CD8-positive, alpha-beta memory T cell (primary cell): ENCODE measurements around the gene KRT33A. TPM values are rescaled to one million over a fixed set of nuclear protein-coding genes. Genes with fewer than 3 reads are reported as not detected.
A peak's percentile ranks its signal among the peaks of the same experiment; 100 is the strongest.
"Not testable (repeated sequence)": the region's sequence is repeated elsewhere in the genome, so short reads cannot be mapped to it uniquely, and the experiment has no call there.

Experiments used
- CTCF ChIA-PET: fragments of 350-600 bp; sonication (Branson Sonifier 250); formaldehyde crosslinking; loops from one replicate; lab custom pipeline; 2021; ENCODE audit warnings: antibody characterized with exemption; lab: Charles Lee
- POLR2A ChIA-PET: fragments of 350-600 bp; sonication (Branson Sonifier 250); formaldehyde crosslinking; loops from one replicate; lab custom pipeline; 2021; ENCODE audit warnings: antibody characterized with exemption; lab: Charles Lee
- DNase-seq, 5 donors: peaks; one replicate each; pipeline versions ENCODE4 v3.0.0 to v3.0.0-alpha.2; 2020 to 2022; ENCODE audit warnings: mixed read lengths in 1 of 5
- H3K27ac ChIP-seq: one replicate; pipeline ENCODE4 v1.7.0; 2013; ENCODE audit warnings: low read depth, mild to moderate bottlenecking, low read length, moderate library complexity
- H3K27me3 ChIP-seq: 2 replicates; pipeline ENCODE4 v1.7.0; 2013; ENCODE audit warnings: low read length, mild to moderate bottlenecking; ENCODE audit not compliant: insufficient read depth, poor library complexity, severe bottlenecking
- H3K36me3 ChIP-seq: 2 replicates; pipeline ENCODE4 v1.7.0; 2013; ENCODE audit warnings: mild to moderate bottlenecking, low read length, moderate library complexity; ENCODE audit not compliant: insufficient read depth
- H3K4me1 ChIP-seq: 2 replicates; pipeline ENCODE4 v1.7.0; 2013; ENCODE audit warnings: mild to moderate bottlenecking, low read length, moderate library complexity; ENCODE audit not compliant: insufficient read depth
- H3K4me3 ChIP-seq: 2 replicates; pipeline ENCODE4 v1.7.0; 2013; ENCODE audit warnings: mild to moderate bottlenecking, low read length
- H3K9me3 ChIP-seq: 2 replicates; pipeline ENCODE4 v1.7.0; 2013; ENCODE audit warnings: mild to moderate bottlenecking, low read length
- H3K27ac Mint-ChIP-seq, 8 donors: one replicate each; pipeline ENCODE4 v1.8.0; 2020 to 2021; ENCODE audit warnings: mixed read lengths in 8 of 8, mild to moderate bottlenecking in 6 of 8, inconsistent platforms in 3 of 8, moderate library complexity in 3 of 8
- H3K27me3 Mint-ChIP-seq, 2 donors: one replicate each; pipeline ENCODE4 v1.8.0; 2020 to 2021; ENCODE audit warnings: mixed read lengths in 2 of 2, mild to moderate bottlenecking in 1 of 2, moderate library complexity in 1 of 2
- H3K36me3 Mint-ChIP-seq, 3 donors: one replicate each; pipeline ENCODE4 v1.8.0; 2020 to 2021; ENCODE audit warnings: mixed read lengths in 3 of 3, inconsistent platforms in 1 of 3, mild to moderate bottlenecking in 1 of 3
- H3K4me1 Mint-ChIP-seq, 3 donors: one replicate each; pipeline ENCODE4 v1.8.0; 2020 to 2021; ENCODE audit warnings: mixed read lengths in 3 of 3, inconsistent platforms in 1 of 3, mild to moderate bottlenecking in 1 of 3
- H3K4me3 Mint-ChIP-seq, 7 donors: one replicate each; pipeline ENCODE4 v1.8.0; 2020 to 2021; ENCODE audit warnings: mixed read lengths in 7 of 7, mild to moderate bottlenecking in 6 of 7, moderate library complexity in 4 of 7, inconsistent platforms in 2 of 7
- H3K9me3 Mint-ChIP-seq, 5 donors: one replicate each; pipeline ENCODE4 v1.8.0; 2020 to 2022; ENCODE audit warnings: mixed read lengths in 5 of 5, mild to moderate bottlenecking in 3 of 5, moderate library complexity in 2 of 5, inconsistent platforms in 1 of 5
- polyA plus RNA-seq: library from polyadenylated mRNA; unstranded; fragments of 300-500 nt; fragmentation: Illumina TruSeq; gene quantifications from one replicate; pipeline ENCODE4 v1.2.3, GENCODE V29; 2021
- total RNA-seq, 2 experiments: library from RNA; stranded (reverse); gene quantifications; one replicate each; pipeline ENCODE4 v1.2.3, GENCODE V29; 2021

Gene KRT33A
- total and polyA plus RNA-seq, 3 experiments from 2014 or later, result not detected

DNA sequence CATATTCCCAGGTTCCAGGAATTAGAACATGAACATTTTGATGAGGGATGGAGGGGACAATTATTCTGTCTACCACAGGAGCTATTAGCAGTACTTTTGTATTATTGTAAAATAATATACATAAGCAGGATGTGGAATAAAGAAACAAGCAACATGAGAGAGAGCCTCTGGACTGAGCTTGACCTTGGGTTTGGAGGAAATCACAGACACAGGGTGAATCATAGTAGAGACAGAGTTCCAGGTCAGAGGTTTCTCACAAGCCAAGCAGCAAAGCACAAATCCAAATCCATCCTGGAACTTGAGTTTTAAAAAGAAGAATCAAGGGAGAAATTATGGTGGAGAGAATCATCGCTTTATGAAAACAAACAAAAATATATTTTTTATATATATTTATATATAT lies 41.6 kb upstream of the KRT33A start:
- POLR2A ChIA-PET, result no interaction called here
- H3K27ac ChIP-seq, result no peak overlapping the region
- H3K4me3 ChIP-seq, result no peak overlapping the region
- H3K27ac Mint-ChIP-seq, result no peak overlapping the region
- peaks cover 0 to 15% (median 2%) of the 10 kb centered on the region in 3 donors for H3K36me3 Mint-ChIP-seq
- H3K9me3 ChIP-seq, result no peaks in the 10 kb centered on the region
- no peak for DNase-seq
- H3K27me3 ChIP-seq, result no peaks in the 10 kb centered on the region
- no peak overlapping the region for H3K4me3 Mint-ChIP-seq
- no peaks in the 10 kb centered on the region for H3K4me1 ChIP-seq
- peaks cover 0 to 3% (median 0%) of the 10 kb centered on the region in 3 donors for H3K4me1 Mint-ChIP-seq
- peaks cover 3 to 7% (median 4%) of the 10 kb centered on the region in 5 donors for H3K9me3 Mint-ChIP-seq
- CTCF ChIA-PET, result interaction anchor here (0.6 kb wide), 1 partner anchor 283 kb away, joined by 4 read pairs; no protein-coding TSS in a partner anchor
- no peaks in the 10 kb centered on the region for H3K36me3 ChIP-seq
- peaks cover 12 to 42% of the 10 kb centered on the region in 2 donors for H3K27me3 Mint-ChIP-seq

DNA sequence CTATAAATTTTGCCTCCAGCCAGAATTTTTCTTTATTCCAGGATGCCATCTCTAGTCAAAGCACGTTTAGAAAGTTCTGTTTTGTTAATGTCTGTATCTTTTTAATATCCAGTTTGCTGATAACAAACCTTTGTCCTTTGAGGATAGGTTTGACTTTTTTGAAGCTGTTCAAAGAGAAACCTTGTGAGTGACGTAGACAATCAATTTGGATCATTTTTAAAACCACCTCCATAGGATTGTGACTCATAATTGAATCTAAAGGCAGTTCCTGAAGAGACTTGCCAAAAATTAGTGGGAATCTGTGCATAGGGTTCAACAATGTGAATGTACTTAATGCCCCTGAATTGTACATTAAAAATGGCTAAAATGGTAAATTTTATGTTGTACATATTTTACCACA lies 40.9 kb upstream of the KRT33A start:
- Histone ChIP-seq H3K36me3 (no peaks in the 10 kb centered on the region), H3K27me3 (no peaks in the 10 kb centered on the region), H3K4me3 (no peak overlapping the region), H3K9me3 (peaks cover under 1% of the 10 kb centered on the region), H3K27ac (no peak overlapping the region), H3K4me1 (no peaks in the 10 kb centered on the region)
- no peak for DNase-seq
- CTCF ChIA-PET, result no interaction called here
- H3K27me3 Mint-ChIP-seq, result peaks cover 14 to 44% of the 10 kb centered on the region in 2 donors
- peaks cover 8 to 13% (median 10%) of the 10 kb centered on the region in 5 donors for H3K9me3 Mint-ChIP-seq
- no peak overlapping the region for H3K27ac Mint-ChIP-seq
- no peak overlapping the region for H3K4me3 Mint-ChIP-seq
- peaks cover 0 to 18% (median 2%) of the 10 kb centered on the region in 3 donors for H3K36me3 Mint-ChIP-seq
- H3K4me1 Mint-ChIP-seq, result peaks cover 0 to 3% (median 0%) of the 10 kb centered on the region in 3 donors
- POLR2A ChIA-PET, result no interaction called here

DNA sequence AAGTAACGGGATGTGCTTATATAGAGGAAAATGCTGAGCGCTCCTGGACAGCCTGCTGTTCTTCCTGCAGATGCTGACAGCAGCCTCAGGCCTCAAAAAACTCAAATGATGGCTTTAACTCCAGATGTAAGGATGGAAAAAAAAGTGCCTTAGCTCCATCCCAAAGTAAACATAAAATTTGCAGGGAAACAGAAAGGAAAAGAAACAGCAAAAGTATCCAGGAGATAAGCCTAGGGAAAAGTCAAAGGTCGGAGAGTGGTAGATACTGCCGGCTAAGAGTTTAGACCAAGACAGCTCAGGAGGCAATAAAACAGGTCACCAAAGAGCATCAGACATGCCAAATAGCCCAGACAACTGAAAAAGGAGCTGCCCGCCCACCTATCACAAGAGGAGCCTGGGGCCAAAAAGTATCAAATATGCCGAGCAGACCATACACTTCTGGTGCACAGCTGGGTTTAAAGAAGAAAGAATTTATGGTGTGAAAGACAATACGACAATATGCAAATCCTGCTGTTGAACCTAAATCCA lies 39.8 kb upstream of the KRT33A start:
- Histone ChIP-seq H3K4me3 (no peak overlapping the region), H3K36me3 (no peaks in the 10 kb centered on the region), H3K27ac (no peak overlapping the region), H3K4me1 (no peaks in the 10 kb centered on the region), H3K9me3 (peaks cover 6% of the 10 kb centered on the region), H3K27me3 (no peaks in the 10 kb centered on the region)
- H3K4me1 Mint-ChIP-seq, result no peaks in the 10 kb centered on the region
- peaks cover 12 to 18% (median 15%) of the 10 kb centered on the region in 5 donors for H3K9me3 Mint-ChIP-seq
- no peak for DNase-seq
- ChIA-PET CTCF (interaction anchor here (1.1 kb wide), 1 partner anchor 258 kb away, joined by 3 read pairs; no protein-coding TSS in a partner anchor), POLR2A (no interaction called here)
- H3K4me3 Mint-ChIP-seq, result no peak overlapping the region
- peaks cover 0 to 20% (median 2%) of the 10 kb centered on the region in 3 donors for H3K36me3 Mint-ChIP-seq
- H3K27me3 Mint-ChIP-seq, result peaks cover 14 to 44% of the 10 kb centered on the region in 2 donors
- no peak overlapping the region for H3K27ac Mint-ChIP-seq

DNA sequence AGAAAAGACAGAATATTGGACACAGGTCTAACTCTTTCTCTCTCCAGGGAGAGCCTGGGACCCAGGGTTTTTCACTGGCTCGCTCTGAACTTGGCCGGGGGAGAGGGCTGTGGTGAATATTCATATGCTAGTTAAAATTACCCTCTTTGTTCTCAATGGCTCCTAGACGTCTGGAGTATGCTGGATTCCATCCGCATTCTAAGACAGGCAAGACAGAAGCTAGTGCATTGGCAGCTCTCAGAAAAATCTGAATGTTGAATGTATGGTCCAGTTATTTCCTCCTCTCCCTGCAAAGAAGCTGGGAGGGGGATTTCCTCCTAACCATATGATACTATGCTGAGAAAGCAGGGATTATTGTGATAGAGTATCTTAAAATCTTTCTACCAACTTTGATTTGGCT lies 37.0 kb upstream of the KRT33A start:
- Histone ChIP-seq H3K4me3 (no peak overlapping the region), H3K4me1 (no peaks in the 10 kb centered on the region), H3K36me3 (no peaks in the 10 kb centered on the region), H3K27ac (no peak overlapping the region), H3K27me3 (no peaks in the 10 kb centered on the region), H3K9me3 (peaks cover 6% of the 10 kb centered on the region)
- peaks cover 0 to 20% (median 2%) of the 10 kb centered on the region in 3 donors for H3K36me3 Mint-ChIP-seq
- ChIA-PET POLR2A (no interaction called here), CTCF (no interaction called here)
- no peak overlapping the region for H3K4me3 Mint-ChIP-seq
- peaks cover 12 to 18% (median 15%) of the 10 kb centered on the region in 5 donors for H3K9me3 Mint-ChIP-seq
- H3K27ac Mint-ChIP-seq, result no peak overlapping the region
- no peaks in the 10 kb centered on the region for H3K4me1 Mint-ChIP-seq
- DNase-seq, result no peak
- peaks cover 16 to 39% of the 10 kb centered on the region in 2 donors for H3K27me3 Mint-ChIP-seq

DNA sequence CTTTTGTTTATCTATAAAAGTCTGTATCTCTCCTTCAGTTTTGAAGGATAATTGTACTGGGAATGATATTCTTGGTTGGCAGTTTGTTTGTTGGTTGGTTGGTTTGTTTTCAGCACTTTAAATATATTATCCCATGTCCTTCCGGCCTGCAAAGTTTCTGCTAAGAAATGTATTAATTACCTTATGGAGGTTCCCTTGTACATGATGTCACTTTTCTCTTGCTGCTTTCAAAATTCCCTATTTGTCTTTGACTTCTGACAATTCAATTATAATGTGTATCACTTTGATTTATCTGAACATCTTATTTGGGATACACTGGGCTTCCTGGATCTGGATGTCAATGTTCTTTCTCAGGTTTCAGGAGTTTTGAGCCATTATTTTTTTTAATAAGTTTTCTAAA lies 35.6 kb upstream of the KRT33A start:
- H3K4me3 ChIP-seq, result no peak overlapping the region
- no peaks in the 10 kb centered on the region for H3K4me1 ChIP-seq
- Mint-ChIP-seq H3K4me3 (no peak overlapping the region), H3K9me3 (peaks cover 12 to 18% (median 15%) of the 10 kb centered on the region in 5 donors), H3K27ac (no peak overlapping the region), H3K36me3 (peaks cover 0 to 15% (median 2%) of the 10 kb centered on the region in 3 donors), H3K4me1 (no peaks in the 10 kb centered on the region), H3K27me3 (peaks cover 11 to 31% of the 10 kb centered on the region in 2 donors)
- H3K9me3 ChIP-seq, result peaks cover 6% of the 10 kb centered on the region
- POLR2A ChIA-PET, result no interaction called here
- no peaks in the 10 kb centered on the region for H3K36me3 ChIP-seq
- CTCF ChIA-PET, result no interaction called here
- H3K27me3 ChIP-seq, result no peaks in the 10 kb centered on the region
- no peak overlapping the region for H3K27ac ChIP-seq
- no peak for DNase-seq

DNA sequence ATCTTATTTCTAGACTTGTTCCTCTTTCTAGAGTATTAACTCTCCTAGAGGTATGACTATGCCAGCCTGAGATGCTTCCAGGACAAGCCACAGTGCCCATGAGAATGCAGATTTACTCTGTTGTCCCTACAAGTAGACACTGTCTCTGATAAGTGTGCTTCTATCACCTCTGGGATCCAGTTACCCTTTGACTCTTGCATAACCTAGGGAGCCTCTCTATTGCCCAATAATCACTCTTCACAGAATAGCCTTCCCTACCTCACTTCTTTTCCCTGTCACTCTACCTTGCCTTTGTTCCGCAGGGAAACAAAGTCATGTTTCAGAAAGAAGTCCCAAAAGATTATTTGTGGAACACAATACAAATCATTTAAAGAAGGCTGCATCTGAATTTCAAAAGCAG lies 33.1 kb upstream of the KRT33A start:
- H3K27me3 Mint-ChIP-seq, result peaks cover 6 to 25% of the 10 kb centered on the region in 2 donors
- DNase-seq, result no peak
- H3K9me3 Mint-ChIP-seq, result peaks cover 12 to 17% (median 15%) of the 10 kb centered on the region in 5 donors
- H3K27ac Mint-ChIP-seq, result no peak overlapping the region
- no peak overlapping the region for H3K27ac ChIP-seq
- H3K4me1 Mint-ChIP-seq, result peaks cover 0 to under 1% (median 0%) of the 10 kb centered on the region in 3 donors
- H3K9me3 ChIP-seq, result peaks cover 6% of the 10 kb centered on the region
- no peak overlapping the region for H3K4me3 Mint-ChIP-seq
- no peaks in the 10 kb centered on the region for H3K27me3 ChIP-seq
- ChIA-PET POLR2A (no interaction called here), CTCF (no interaction called here)
- peaks cover 0 to 14% (median 0%) of the 10 kb centered on the region in 3 donors for H3K36me3 Mint-ChIP-seq
- H3K36me3 ChIP-seq, result no peaks in the 10 kb centered on the region
- no peaks in the 10 kb centered on the region for H3K4me1 ChIP-seq
- H3K4me3 ChIP-seq, result no peak overlapping the region

DNA sequence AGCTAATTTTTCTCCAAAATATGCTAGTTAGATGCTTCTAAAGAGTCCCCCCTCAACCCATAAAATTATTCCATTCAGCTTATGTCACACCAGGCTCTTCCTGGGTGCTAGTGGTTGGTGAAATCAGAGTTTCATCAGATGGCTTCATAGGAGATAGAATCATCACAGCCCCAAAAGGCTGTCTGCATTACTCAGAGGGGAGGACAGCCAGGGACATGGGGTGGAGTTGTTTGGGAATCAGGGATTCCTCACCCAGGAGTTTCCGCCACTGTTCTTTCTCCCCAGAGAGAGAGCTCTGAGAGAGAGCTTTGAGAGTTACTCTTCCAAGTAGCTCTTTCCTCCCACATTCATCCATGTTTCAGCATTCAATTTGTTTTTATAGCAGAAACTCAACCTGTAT lies 31.8 kb upstream of the KRT33A start:
- Mint-ChIP-seq H3K27me3 (peaks cover 6 to 21% of the 10 kb centered on the region in 2 donors), H3K4me1 (peaks cover 4 to 9% (median 7%) of the 10 kb centered on the region in 3 donors), H3K27ac (no peak overlapping the region), H3K36me3 (peaks cover 0 to 10% (median 0%) of the 10 kb centered on the region in 3 donors), H3K4me3 (no peak overlapping the region), H3K9me3 (peaks cover 9 to 15% (median 12%) of the 10 kb centered on the region in 5 donors)
- H3K36me3 ChIP-seq, result no peaks in the 10 kb centered on the region
- no peak overlapping the region for H3K27ac ChIP-seq
- no peaks in the 10 kb centered on the region for H3K4me1 ChIP-seq
- no peaks in the 10 kb centered on the region for H3K27me3 ChIP-seq
- ChIA-PET POLR2A (interaction anchor here (0.7 kb wide), 1 partner anchor 91 kb away, joined by 4 read pairs; no protein-coding TSS in a partner anchor), CTCF (no interaction called here)
- peaks cover 6% of the 10 kb centered on the region for H3K9me3 ChIP-seq
- DNase-seq, result no peak
- no peak overlapping the region for H3K4me3 ChIP-seq

DNA sequence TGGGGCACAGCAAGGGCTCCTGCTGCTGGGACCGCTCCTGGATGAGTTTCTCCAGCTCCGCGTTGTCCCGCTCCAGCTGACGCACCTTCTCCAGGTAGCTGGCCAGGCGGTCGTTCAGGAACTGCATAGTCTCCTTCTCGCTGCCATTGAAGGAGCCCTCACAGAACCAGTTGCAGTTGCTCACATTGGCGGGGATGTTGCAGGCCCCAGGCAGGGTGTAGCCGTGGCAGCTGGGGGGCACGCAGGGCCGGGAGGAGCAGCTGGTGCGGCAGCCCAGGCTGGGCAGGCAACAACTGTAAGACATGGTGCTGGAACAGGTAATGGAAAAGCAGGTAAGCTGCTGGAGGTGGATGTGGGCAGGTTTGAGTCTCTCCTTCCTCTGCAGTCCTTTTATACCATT lies 31.3 kb upstream of the KRT33A start, which contains the start of gene KRT34:
Gene KRT34, minus strand, starts transcription at position 364 of the 400 bp plus-strand sequence. Its CDS starts 60 bp downstream, at position 304.
- not testable (repeated sequence) for DNase-seq, H3K4me1 ChIP-seq, H3K27me3 ChIP-seq, H3K4me3 Mint-ChIP-seq, H3K9me3 ChIP-seq, H3K27ac ChIP-seq, H3K4me3 ChIP-seq, H3K36me3 ChIP-seq
- ChIA-PET POLR2A (interaction anchor here (0.7 kb wide), 1 partner anchor 92 kb away, joined by 4 read pairs; no protein-coding TSS in a partner anchor), CTCF (interaction anchor here (1.2 kb wide), 1 partner anchor 105 kb away, joined by 3 read pairs; no protein-coding TSS in a partner anchor)
- peaks cover 0 to 10% (median 0%) of the 10 kb centered on the region in 3 donors for H3K36me3 Mint-ChIP-seq
- peak within 1 kb of the TSS in 2 of 8 donors; percentile 14 to 15 for H3K27ac Mint-ChIP-seq
- peaks cover 6 to 11% (median 9%) of the 10 kb centered on the region in 5 donors for H3K9me3 Mint-ChIP-seq
- H3K4me1 Mint-ChIP-seq, result peaks cover 6 to 13% (median 12%) of the 10 kb centered on the region in 3 donors
- H3K27me3 Mint-ChIP-seq, result peaks cover 6 to 21% of the 10 kb centered on the region in 2 donors
